ENCODE measurements around the gene NEK1.

Gene NEK1

GRCh38 chr4:169369634-169370033 is 242.7 kb downstream of the NEK1 start:
- Histone ChIP-seq H3K27me3 (ENCODE audit: insufficient read depth, low read length) (no peaks in the 10 kb centered on the region), H3K27ac (ENCODE audit: low read depth, low read length) (no peak overlapping the region), H3K79me2 (ENCODE audit: control insufficient read depth, insufficient read depth, low read length, unreplicated experiment) (no peaks in the 10 kb centered on the region), H3K36me3 (ENCODE audit: insufficient read depth, low read length) (no peaks in the 10 kb centered on the region), H3K4me1 (ENCODE audit: control insufficient read depth, insufficient read depth, low read length, unreplicated experiment) (no peaks in the 10 kb centered on the region), H3K4me3 (ENCODE audit: low read depth, low read length) (no peak overlapping the region), H2AFZ (ENCODE audit: low read length, unreplicated experiment) (no peak overlapping the region)

DNA sequence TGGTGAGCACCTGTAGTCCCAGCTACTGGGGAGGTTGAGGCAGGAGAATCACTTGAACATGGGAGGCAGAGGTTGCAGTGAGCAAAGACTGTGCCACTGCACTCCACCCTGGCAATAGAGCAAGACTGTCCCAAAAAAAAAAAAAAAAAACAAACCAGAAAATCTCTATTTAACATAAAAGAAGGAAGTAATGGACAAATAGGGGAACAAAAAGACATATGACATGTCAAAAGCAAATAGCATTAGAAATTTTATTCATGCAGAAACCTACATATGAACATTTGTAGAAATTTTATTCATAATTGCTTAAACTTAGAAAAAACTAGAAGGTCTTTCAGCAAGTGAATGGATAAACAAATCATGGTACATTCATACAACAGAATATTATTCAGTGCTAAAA is 244.6 kb downstream of the NEK1 start:
- no peak overlapping the region for H3K27ac ChIP-seq (ENCODE audit: low read depth, low read length)
- no peaks in the 10 kb centered on the region for H3K27me3 ChIP-seq (ENCODE audit: insufficient read depth, low read length)
- H3K4me1 ChIP-seq (ENCODE audit: control insufficient read depth, insufficient read depth, low read length, unreplicated experiment) = no peaks in the 10 kb centered on the region
- H3K4me3 ChIP-seq (ENCODE audit: low read depth, low read length) = no peak overlapping the region
- H3K36me3 ChIP-seq (ENCODE audit: insufficient read depth, low read length) = no peaks in the 10 kb centered on the region
- H2AFZ ChIP-seq (ENCODE audit: low read length, unreplicated experiment) = no peak overlapping the region
- H3K79me2 ChIP-seq (ENCODE audit: control insufficient read depth, insufficient read depth, low read length, unreplicated experiment) = no peaks in the 10 kb centered on the region

DNA sequence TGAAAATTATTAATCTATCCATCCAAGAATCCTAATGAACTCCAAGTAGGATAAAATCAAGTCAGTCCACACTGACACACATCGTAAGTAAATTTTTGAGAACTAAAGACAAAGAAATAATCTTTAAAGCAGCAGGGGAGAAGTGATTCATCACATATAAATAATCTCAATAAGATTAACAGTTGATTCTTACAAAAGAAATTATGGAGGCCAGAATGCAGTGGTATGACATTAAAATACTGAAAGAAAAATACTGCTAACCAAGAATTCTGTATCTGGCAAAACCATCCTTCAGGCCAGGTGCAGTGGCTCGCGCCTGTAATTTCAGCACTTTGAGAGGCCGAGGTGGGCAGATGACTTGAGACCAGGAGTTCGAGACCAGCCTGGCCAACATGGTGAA is 245.6 kb downstream of the NEK1 start:
- no peaks in the 10 kb centered on the region for H3K36me3 ChIP-seq (ENCODE audit: insufficient read depth, low read length)
- H3K27me3 ChIP-seq (ENCODE audit: insufficient read depth, low read length) = no peaks in the 10 kb centered on the region
- no peak overlapping the region for H3K27ac ChIP-seq (ENCODE audit: low read depth, low read length)
- H3K4me3 ChIP-seq (ENCODE audit: low read depth, low read length) = no peak overlapping the region
- H3K79me2 ChIP-seq (ENCODE audit: control insufficient read depth, insufficient read depth, low read length, unreplicated experiment) = no peaks in the 10 kb centered on the region
- no peak overlapping the region for H2AFZ ChIP-seq (ENCODE audit: low read length, unreplicated experiment)
- no peaks in the 10 kb centered on the region for H3K4me1 ChIP-seq (ENCODE audit: control insufficient read depth, insufficient read depth, low read length, unreplicated experiment)

DNA sequence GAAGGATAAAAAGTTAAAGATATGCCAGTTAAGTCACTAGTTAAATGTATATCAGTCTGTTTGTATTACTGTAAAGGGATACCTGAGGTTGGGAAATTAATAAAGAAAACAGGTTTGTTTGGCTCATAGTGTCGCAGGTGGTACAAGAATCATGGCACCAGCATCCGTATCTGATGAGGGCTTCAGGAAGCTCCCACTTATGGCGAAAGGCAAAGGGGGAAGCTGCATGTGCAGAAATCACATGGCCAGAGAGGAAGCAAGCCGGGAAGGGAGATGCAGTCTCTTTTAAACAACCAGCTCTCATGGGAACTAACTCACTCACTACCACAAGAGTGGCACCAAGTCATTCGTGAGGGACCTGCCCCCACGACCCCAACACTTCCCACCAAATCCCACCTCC is 249.8 kb downstream of the NEK1 start:
- Histone ChIP-seq H3K27ac (ENCODE audit: low read depth, low read length) (peak overlapping the region; percentile 64; the same call in 1 of the 2 replicates), H3K4me1 (ENCODE audit: control insufficient read depth, insufficient read depth, low read length, unreplicated experiment) (no peaks in the 10 kb centered on the region), H3K27me3 (ENCODE audit: insufficient read depth, low read length) (no peaks in the 10 kb centered on the region), H3K36me3 (ENCODE audit: insufficient read depth, low read length) (no peaks in the 10 kb centered on the region), H3K4me3 (ENCODE audit: low read depth, low read length) (no peak overlapping the region), H3K79me2 (ENCODE audit: control insufficient read depth, insufficient read depth, low read length, unreplicated experiment) (no peaks in the 10 kb centered on the region), H2AFZ (ENCODE audit: low read length, unreplicated experiment) (no peak overlapping the region)

- Histone ChIP-seq H2AFZ (ENCODE audit: low read length, unreplicated experiment) (no peak overlapping the region), H3K4me3 (ENCODE audit: low read depth, low read length) (no peak overlapping the region), H3K27ac (ENCODE audit: low read depth, low read length) (no peak overlapping the region), H3K4me1 (ENCODE audit: control insufficient read depth, insufficient read depth, low read length, unreplicated experiment) (no peaks in the 10 kb centered on the region), H3K27me3 (ENCODE audit: insufficient read depth, low read length) (no peaks in the 10 kb centered on the region), H3K79me2 (ENCODE audit: control insufficient read depth, insufficient read depth, low read length, unreplicated experiment) (no peaks in the 10 kb centered on the region), H3K36me3 (ENCODE audit: insufficient read depth, low read length) (no peaks in the 10 kb centered on the region)
Observed at GRCh38 chr4:169361756-169362155, 250.6 kb downstream of the NEK1 start.

DNA sequence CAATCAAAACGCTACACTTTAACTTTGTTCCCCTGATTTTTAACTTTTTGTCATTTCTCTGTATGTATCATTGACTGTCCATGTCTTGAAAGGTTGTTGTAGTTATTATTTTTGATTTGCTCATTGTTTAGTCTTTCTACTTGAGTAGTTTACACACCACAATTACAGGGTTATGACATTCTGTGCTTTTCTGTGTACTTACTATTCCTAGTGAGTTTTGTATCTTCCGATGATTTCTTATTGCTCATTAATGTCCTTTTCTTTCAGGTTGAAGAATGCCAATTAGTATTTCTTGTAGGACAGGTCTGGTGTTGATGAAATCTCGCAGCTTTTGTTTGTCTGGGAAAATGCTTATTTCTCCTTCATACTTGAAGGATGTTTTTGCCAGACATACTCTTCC is 252.4 kb downstream of the NEK1 start:
- Histone ChIP-seq H2AFZ (ENCODE audit: low read length, unreplicated experiment) (no peak overlapping the region), H3K36me3 (ENCODE audit: insufficient read depth, low read length) (no peaks in the 10 kb centered on the region), H3K4me3 (ENCODE audit: low read depth, low read length) (no peak overlapping the region)

GRCh38 chr4:169352360-169352759 is 260.0 kb downstream of the NEK1 start:
- Histone ChIP-seq H3K36me3 (ENCODE audit: insufficient read depth, low read length) (no peaks in the 10 kb centered on the region), H3K4me1 (ENCODE audit: control insufficient read depth, insufficient read depth, low read length, unreplicated experiment) (no peaks in the 10 kb centered on the region), H3K4me3 (ENCODE audit: low read depth, low read length) (no peak overlapping the region), H3K27me3 (ENCODE audit: insufficient read depth, low read length) (no peaks in the 10 kb centered on the region), H3K27ac (ENCODE audit: low read depth, low read length) (no peak overlapping the region), H2AFZ (ENCODE audit: low read length, unreplicated experiment) (no peak overlapping the region), H3K79me2 (ENCODE audit: control insufficient read depth, insufficient read depth, low read length, unreplicated experiment) (no peaks in the 10 kb centered on the region)

More for the DNA sequence above, 252.4 kb downstream of the NEK1 start:
- Histone ChIP-seq H3K27me3 (ENCODE audit: insufficient read depth, low read length) (no peaks in the 10 kb centered on the region), H3K27ac (ENCODE audit: low read depth, low read length) (no peak overlapping the region), H3K79me2 (ENCODE audit: control insufficient read depth, insufficient read depth, low read length, unreplicated experiment) (no peaks in the 10 kb centered on the region), H3K4me1 (ENCODE audit: control insufficient read depth, insufficient read depth, low read length, unreplicated experiment) (no peaks in the 10 kb centered on the region)

GRCh38 chr4:169351872-169352271 is 260.5 kb downstream of the NEK1 start:
- Histone ChIP-seq H3K4me3 (ENCODE audit: low read depth, low read length) (no peak overlapping the region), H3K27me3 (ENCODE audit: insufficient read depth, low read length) (no peaks in the 10 kb centered on the region), H3K4me1 (ENCODE audit: control insufficient read depth, insufficient read depth, low read length, unreplicated experiment) (no peaks in the 10 kb centered on the region), H2AFZ (ENCODE audit: low read length, unreplicated experiment) (no peak overlapping the region), H3K36me3 (ENCODE audit: insufficient read depth, low read length) (no peaks in the 10 kb centered on the region), H3K27ac (ENCODE audit: low read depth, low read length) (no peak overlapping the region), H3K79me2 (ENCODE audit: control insufficient read depth, insufficient read depth, low read length, unreplicated experiment) (no peaks in the 10 kb centered on the region)

GRCh38 chr4:169348541-169348940 is 263.8 kb downstream of the NEK1 start:
- no peak overlapping the region for H2AFZ ChIP-seq (ENCODE audit: low read length, unreplicated experiment)

DNA sequence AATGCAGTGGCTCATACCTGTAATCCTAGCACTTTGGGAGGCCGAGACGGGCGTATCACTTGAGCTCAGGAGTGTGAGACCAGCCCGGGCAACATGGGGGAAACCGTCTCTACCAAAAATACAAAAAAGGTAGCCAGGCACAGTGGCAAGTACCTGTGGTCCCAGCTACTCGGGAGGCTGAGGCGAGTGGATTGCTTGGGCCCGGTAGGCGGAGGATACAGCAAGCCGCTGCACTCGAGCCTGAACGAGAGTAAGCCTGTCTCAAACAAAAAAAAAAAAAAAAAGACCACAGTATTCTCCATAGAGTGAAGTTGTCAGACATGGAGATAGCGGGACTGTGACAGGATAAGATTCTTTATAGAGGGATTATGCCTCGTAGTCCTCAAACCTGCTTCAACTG is 265.5 kb downstream of the NEK1 start:
- no peaks in the 10 kb centered on the region for H3K27me3 ChIP-seq (ENCODE audit: insufficient read depth, low read length)
- H3K4me3 ChIP-seq (ENCODE audit: low read depth, low read length) = no peak overlapping the region
- no peak overlapping the region for H2AFZ ChIP-seq (ENCODE audit: low read length, unreplicated experiment)
- H3K36me3 ChIP-seq (ENCODE audit: insufficient read depth, low read length) = no peaks in the 10 kb centered on the region
- no peaks in the 10 kb centered on the region for H3K79me2 ChIP-seq (ENCODE audit: control insufficient read depth, insufficient read depth, low read length, unreplicated experiment)
- peaks cover 20% of the 10 kb centered on the region for H3K4me1 ChIP-seq (ENCODE audit: control insufficient read depth, insufficient read depth, low read length, unreplicated experiment)
- H3K27ac ChIP-seq (ENCODE audit: low read depth, low read length) = no peak overlapping the region

More at GRCh38 chr4:169348541-169348940, 263.8 kb downstream of the NEK1 start:
- Histone ChIP-seq H3K79me2 (ENCODE audit: control insufficient read depth, insufficient read depth, low read length, unreplicated experiment) (no peaks in the 10 kb centered on the region), H3K27me3 (ENCODE audit: insufficient read depth, low read length) (no peaks in the 10 kb centered on the region), H3K4me3 (ENCODE audit: low read depth, low read length) (no peak overlapping the region), H3K36me3 (ENCODE audit: insufficient read depth, low read length) (no peaks in the 10 kb centered on the region), H3K27ac (ENCODE audit: low read depth, low read length) (no peak overlapping the region), H3K4me1 (ENCODE audit: control insufficient read depth, insufficient read depth, low read length, unreplicated experiment) (peaks cover 13% of the 10 kb centered on the region)

GRCh38 chr4:169345316-169345721 is 267.1 kb downstream of the NEK1 start:
- no peak overlapping the region for H3K4me3 ChIP-seq (ENCODE audit: low read depth, low read length)
- no peak overlapping the region for H2AFZ ChIP-seq (ENCODE audit: low read length, unreplicated experiment)
- peak overlapping the region; percentile 60 for H3K27ac ChIP-seq (ENCODE audit: low read depth, low read length)
- H3K4me1 ChIP-seq (ENCODE audit: control insufficient read depth, insufficient read depth, low read length, unreplicated experiment) = peaks cover 20% of the 10 kb centered on the region
- H3K36me3 ChIP-seq (ENCODE audit: insufficient read depth, low read length) = no peaks in the 10 kb centered on the region
- no peaks in the 10 kb centered on the region for H3K27me3 ChIP-seq (ENCODE audit: insufficient read depth, low read length)
- no peaks in the 10 kb centered on the region for H3K79me2 ChIP-seq (ENCODE audit: control insufficient read depth, insufficient read depth, low read length, unreplicated experiment)
